SK-N-SH (cell line): ENCODE data around the gene PARS2.

ENCODE experiments used
- CTCF ChIP-seq: fragments of 200-600 bp; sonication (generic); IDR thresholded peaks from 2 replicates; pipeline ENCODE4 v1.6.1; 2017; ENCODE audit warnings: antibody characterized with exemption, mild to moderate bottlenecking, moderate library complexity
- EP300 ChIP-seq, 2 experiments: IDR thresholded peaks; 2 replicates each; pipeline versions ENCODE4 v1.4.0 to v1.6.1; 2012; ENCODE audit warnings: borderline replicate concordance in 1 of 2, low read depth in 1 of 2, low read length in 1 of 2
- FOXM1 ChIP-seq: IDR thresholded peaks from 2 replicates; pipeline ENCODE4 v1.4.0; 2012; ENCODE audit warnings: low read depth, mild to moderate bottlenecking
- JUND ChIP-seq: IDR thresholded peaks from 2 replicates; pipeline ENCODE4 v1.4.0; 2012
- MXI1 ChIP-seq: IDR thresholded peaks from 2 replicates; pipeline ENCODE4 v1.6.1; 2012; ENCODE audit warnings: mild to moderate bottlenecking, low read depth, low read length, improper control_type of control experiment
- USF1 ChIP-seq: IDR thresholded peaks from 2 replicates; pipeline ENCODE4 v1.4.0; 2012; ENCODE audit warnings: low read depth, borderline replicate concordance

GRCh38 chr1:54814126-54814498, 49.8 kb upstream of the PARS2 start:
- TF ChIP-seq USF1 (no peak), CTCF (no peak), MXI1 (no peak), JUND (no peak), EP300 (IDR thresholded peaks at IDR 0.05; ENCODE audit: borderline replicate concordance in 1 of 2, low read depth in 1 of 2, low read length in 1 of 2) (no peak), FOXM1 (no peak)
